Natural killer cell (primary cell): ENCODE data around the gene NSD2. TPM values are rescaled to one million over a fixed set of nuclear protein-coding genes. Genes with fewer than 3 reads are reported as not detected.

Source experiments
- ATAC-seq, 3 donors: fragments of 150-1000 bp in 2 of 3; fragments of 200-7000 bp in 1 of 3; cut with Tn5 transposase; 1 replicate in 1 of 3; 2 replicates in 2 of 3; pipeline ENCODE4 v1.10.0; 2021; ENCODE audit warnings: mild to moderate bottlenecking in 2 of 3, moderate library complexity in 2 of 3
- DNase-seq, 2 donors: peaks; one replicate each; pipeline versions ENCODE4 v3.0.0 to v3.0.0-alpha.2; 2013 to 2021; ENCODE audit warnings: mixed read lengths in 1 of 2
- H3K27ac ChIP-seq: one replicate; pipeline ENCODE4 v1.5.1; 2013; ENCODE audit warnings: mild to moderate bottlenecking, low read length
- H3K27me3 ChIP-seq: one replicate; pipeline ENCODE4 v1.6.1; 2013; ENCODE audit warnings: low read length; ENCODE audit not compliant: control insufficient read depth, insufficient read depth
- H3K36me3 ChIP-seq: one replicate; pipeline ENCODE4 v1.6.1; 2013; ENCODE audit warnings: low read length; ENCODE audit not compliant: control insufficient read depth, insufficient read depth
- H3K4me1 ChIP-seq: one replicate; pipeline ENCODE4 v1.6.1; 2013; ENCODE audit warnings: low read length; ENCODE audit not compliant: control insufficient read depth, insufficient read depth
- H3K4me3 ChIP-seq: one replicate; pipeline ENCODE4 v1.5.1; 2013; ENCODE audit warnings: low read length
- H3K9me3 ChIP-seq: one replicate; pipeline ENCODE4 v1.6.1; 2013; ENCODE audit warnings: low read length; ENCODE audit not compliant: control insufficient read depth, insufficient read depth
- H3K27ac Mint-ChIP-seq, 2 donors: one replicate each; pipeline ENCODE4 v1.8.0; 2022; ENCODE audit warnings: mild to moderate bottlenecking in 2 of 2, mixed read lengths in 2 of 2, moderate library complexity in 1 of 2
- H3K27me3 Mint-ChIP-seq, 2 donors: one replicate each; pipeline ENCODE4 v1.8.0; 2022; ENCODE audit warnings: low read depth in 2 of 2, mixed read lengths in 2 of 2
- H3K36me3 Mint-ChIP-seq: one replicate; pipeline ENCODE4 v1.8.0; 2022; ENCODE audit warnings: mixed read lengths
- H3K4me1 Mint-ChIP-seq, 2 donors: one replicate each; pipeline ENCODE4 v1.8.0; 2022; ENCODE audit warnings: mixed read lengths in 2 of 2
- H3K4me3 Mint-ChIP-seq: one replicate; pipeline ENCODE4 v1.8.0; 2022; ENCODE audit warnings: mild to moderate bottlenecking, moderate library complexity, mixed read lengths
- H3K9me3 Mint-ChIP-seq, 2 donors: one replicate each; pipeline ENCODE4 v1.8.0; 2022; ENCODE audit warnings: mixed read lengths in 2 of 2
- CTCF ChIP-seq: fragments of 200-600 bp; IDR thresholded peaks from one replicate; pipeline ENCODE4 v1.8.0; 2022; ENCODE audit warnings: antibody characterized with exemption
- WGBS: methylation state at CpG from one replicate; pipeline ENCODE4 v1.1.7; 2013; ENCODE audit warnings: missing lambda C conversion rate; ENCODE audit not compliant: insufficient coverage; 5-methylcytosine and 5-hydroxymethylcytosine counted together
- intact Hi-C: fragments of 100-400 bp; cut with micrococcal nuclease; formaldehyde crosslinking; loops from one replicate; pipeline ENCODE4 v1.14.2; 2022
- total RNA-seq, 4 donors: library from RNA; stranded (reverse); fragments of 120-200 nt in 1 of 4; gene quantifications; one replicate each; pipeline versions ENCODE4 v1.2.3 to v1.2.4, GENCODE V29; 2013 to 2022

NSD2 gene
- total RNA-seq, 3 donors from 2014 or later (not counting 1 experiment from before 2014, with no cell fraction given), result 36.4 to 51.0 (median 48.3) TPM

GRCh38 chr4:1976416-1977352, 105.5 kb downstream of the NSD2 start:
- Histone ChIP-seq H3K4me1 (no peaks in the 10 kb centered on the region), H3K27me3 (no peaks in the 10 kb centered on the region), H3K36me3 (peaks cover 40% of the 10 kb centered on the region), H3K9me3 (no peaks in the 10 kb centered on the region), H3K27ac (no peak overlapping the region), H3K4me3 (no peak overlapping the region)
- Mint-ChIP-seq H3K27ac (no peak overlapping the region), H3K27me3 (no peaks in the 10 kb centered on the region), H3K9me3 (no peaks in the 10 kb centered on the region), H3K4me3 (no peak overlapping the region), H3K4me1 (peaks cover 5 to 6% of the 10 kb centered on the region in 2 donors), H3K36me3 (no peaks in the 10 kb centered on the region)
- no peak for ATAC-seq
- WGBS, result 98% methylated on average over 35 of the region's 35 CpGs
- no peak for DNase-seq
- TF ChIP-seq CTCF, result no peak
- intact Hi-C loops, result no loop called here

GRCh38 chr4:1978226-1978625, 107.0 kb downstream of the NSD2 start:
- 96% methylated on average over 13 of the region's 13 CpGs for WGBS
- Histone ChIP-seq H3K36me3 (peaks cover 56% of the 10 kb centered on the region), H3K27ac (no peak overlapping the region), H3K4me3 (no peak overlapping the region), H3K27me3 (no peaks in the 10 kb centered on the region), H3K4me1 (no peaks in the 10 kb centered on the region), H3K9me3 (no peaks in the 10 kb centered on the region)
- DNase-seq (no peak), ATAC-seq (no peak)
- Mint-ChIP-seq H3K4me1 (peaks cover 5 to 9% of the 10 kb centered on the region in 2 donors), H3K27ac (no peak overlapping the region), H3K9me3 (no peaks in the 10 kb centered on the region), H3K4me3 (no peak overlapping the region), H3K36me3 (no peaks in the 10 kb centered on the region), H3K27me3 (no peaks in the 10 kb centered on the region)
- intact Hi-C loops, result no loop called here
- no peak for TF ChIP-seq CTCF

DNA sequence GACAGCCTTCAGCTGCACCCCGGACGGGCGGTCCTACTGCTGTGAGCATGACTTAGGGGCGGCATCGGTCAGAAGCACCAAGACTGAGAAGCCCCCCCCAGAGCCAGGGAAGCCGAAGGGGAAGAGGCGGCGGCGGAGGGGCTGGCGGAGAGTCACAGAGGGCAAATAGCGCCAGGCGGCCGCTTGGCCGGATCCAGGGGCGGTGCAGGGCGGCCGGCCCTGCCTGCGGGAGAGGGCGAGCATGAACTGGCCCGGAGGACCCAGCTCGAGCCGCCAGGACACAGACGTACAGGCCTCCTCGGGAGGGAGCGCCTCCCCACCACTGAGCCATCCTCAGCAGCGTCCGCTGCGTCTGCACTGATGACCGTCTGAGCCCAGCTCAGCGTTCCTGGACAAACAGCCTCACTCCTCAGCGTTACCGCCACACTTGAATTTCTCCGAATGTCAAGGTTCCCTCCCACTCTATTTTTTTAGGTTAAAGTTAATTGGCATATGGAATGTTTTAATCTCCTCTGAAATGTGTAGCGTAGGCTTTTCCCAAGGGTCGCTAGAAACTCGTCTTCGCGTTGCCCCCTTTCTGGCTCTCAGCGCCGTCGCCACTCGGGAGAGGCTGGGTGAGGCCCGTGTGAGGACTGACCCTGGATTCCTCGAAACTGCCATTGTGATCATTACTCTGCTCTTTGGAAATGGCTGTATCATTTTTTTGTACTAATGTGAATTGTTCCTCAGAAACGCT, 107.7 kb downstream of the NSD2 start:
- DNase-seq, result no peak
- Mint-ChIP-seq H3K27me3 (no peaks in the 10 kb centered on the region), H3K4me3 (no peak overlapping the region), H3K4me1 (peaks cover 5 to 9% of the 10 kb centered on the region in 2 donors), H3K27ac (peak overlapping the region; percentile 20 to 45), H3K36me3 (no peaks in the 10 kb centered on the region), H3K9me3 (no peaks in the 10 kb centered on the region)
- intact Hi-C loops, result no loop called here
- Histone ChIP-seq H3K27ac (no peak overlapping the region), H3K4me1 (no peaks in the 10 kb centered on the region), H3K9me3 (no peaks in the 10 kb centered on the region), H3K4me3 (no peak overlapping the region), H3K36me3 (peaks cover 62% of the 10 kb centered on the region), H3K27me3 (no peaks in the 10 kb centered on the region)
- ATAC-seq, result no peak
- TF ChIP-seq CTCF, result no peak
- 97% methylated on average over 44 of the region's 45 CpGs for WGBS
